ENCODE data around the gene CYP4F2.

GRCh38 chr19:15919243-15919642 is 21.4 kb upstream of the CYP4F2 start:
- TF ChIP-seq CTCF (IDR thresholded peaks at IDR 0.05) (no peak), POLR2A (IDR thresholded peaks at IDR 0.05) (no peak)
